Neural cell (in vitro differentiated cells): Measurements from ENCODE around the gene BPI. TPM values are rescaled to one million over a fixed set of nuclear protein-coding genes. Genes with fewer than 3 reads are reported as not detected.

Experiments
- H2AFZ ChIP-seq: fragments of 200-600, 300-800 bp; sonication (generic), shearing (Covaris generic); 2 replicates; pipeline ENCODE4 v1.6.0; 2014; ENCODE audit warnings: low read depth, mild to moderate bottlenecking, antibody characterized with exemption, low read length, moderate library complexity
- H3F3A ChIP-seq: fragments of 200-600 bp; shearing (Covaris generic); 2 replicates; pipeline ENCODE4 v1.6.1; 2016; ENCODE audit warnings: mild to moderate bottlenecking, moderate library complexity, mixed read lengths, antibody characterized with exemption, low read length; ENCODE audit not compliant: insufficient read depth, poor library complexity, severe bottlenecking
- H3K27ac ChIP-seq: fragments of 200-600, 300-800 bp; sonication (generic), shearing (Covaris generic); 2 replicates; pipeline ENCODE4 v1.5.1; 2014; ENCODE audit warnings: mild to moderate bottlenecking, low read length, moderate library complexity
- H3K27me3 ChIP-seq: fragments of 300-800, 200-600 bp; sonication (generic), shearing (Covaris generic); 2 replicates; pipeline ENCODE4 v1.6.0; 2014; ENCODE audit warnings: mild to moderate bottlenecking, low read depth, low read length, moderate library complexity; ENCODE audit not compliant: insufficient read depth
- H3K36me3 ChIP-seq: fragments of 300-800, 200-600 bp; sonication (generic), shearing (Covaris generic); 2 replicates; pipeline ENCODE4 v1.5.1; 2014; ENCODE audit warnings: mild to moderate bottlenecking, antibody characterized with exemption, low read length, moderate library complexity; ENCODE audit not compliant: insufficient read depth
- H3K4me2 ChIP-seq: fragments of 300-800, 200-600 bp; sonication (generic), shearing (Covaris generic); 2 replicates; pipeline ENCODE4 v1.6.0; 2014; ENCODE audit warnings: mild to moderate bottlenecking, low read length
- H3K4me3 ChIP-seq: fragments of 300-800, 200-600 bp; sonication (generic), shearing (Covaris generic); 2 replicates; pipeline ENCODE4 v1.5.1; 2014; ENCODE audit warnings: mild to moderate bottlenecking, low read length, moderate library complexity
- H3K79me2 ChIP-seq: fragments of 200-600 bp; shearing (Covaris generic); replicated peaks from 2 replicates; pipeline ENCODE4 v1.6.0; 2014; ENCODE audit warnings: mild to moderate bottlenecking, low read length, moderate library complexity; ENCODE audit not compliant: insufficient read depth
- H3K9ac ChIP-seq: fragments of 300-800, 200-600 bp; sonication (generic), shearing (Covaris generic); 2 replicates; pipeline ENCODE4 v1.6.1; 2016; ENCODE audit warnings: mild to moderate bottlenecking, low read length, mixed read lengths
- H3K9me2 ChIP-seq: fragments of 200-600 bp; shearing (Covaris generic); 2 replicates; pipeline ENCODE4 v1.6.1; 2016; ENCODE audit warnings: mild to moderate bottlenecking, low read length, mixed read lengths; ENCODE audit not compliant: insufficient read depth
- H3K9me3 ChIP-seq: fragments of 200-600, 300-800 bp; sonication (generic), shearing (Covaris generic); 2 replicates; pipeline ENCODE4 v1.6.1; 2016; ENCODE audit warnings: mild to moderate bottlenecking, mixed run types, low read length, moderate library complexity, mixed read lengths
- H4K20me1 ChIP-seq: fragments of 200-600 bp; shearing (Covaris generic); 2 replicates; pipeline ENCODE4 v1.6.1; 2016; ENCODE audit warnings: mild to moderate bottlenecking, mixed run types; ENCODE audit not compliant: insufficient read depth
- EP300 ChIP-seq: fragments of 450-650 bp; conservative IDR thresholded peaks from 2 replicates; pipeline ENCODE4 v1.6.1; 2014; ENCODE audit warnings: antibody characterized with exemption, mild to moderate bottlenecking, moderate library complexity; ENCODE audit not compliant: poor library complexity, severe bottlenecking
- EZH2 ChIP-seq: fragments of 200-600, 300-800 bp; shearing (Covaris generic), sonication (generic); IDR thresholded peaks from 2 replicates; pipeline ENCODE4 v1.6.1; 2014; ENCODE audit warnings: antibody characterized with exemption, low read length, borderline replicate concordance, mild to moderate bottlenecking; ENCODE audit not compliant: insufficient read depth, poor library complexity, severe bottlenecking
- MXI1 ChIP-seq: fragments of 450-650 bp; conservative IDR thresholded peaks from 2 replicates; pipeline ENCODE4 v1.6.1; 2014; ENCODE audit warnings: antibody characterized with exemption, mild to moderate bottlenecking; ENCODE audit not compliant: poor library complexity, severe bottlenecking
- POLR2AphosphoS5 ChIP-seq: IDR thresholded peaks from 2 replicates; pipeline ENCODE4 v1.6.1; 2012
- RAD21 ChIP-seq: fragments of 450-650 bp; conservative IDR thresholded peaks from 2 replicates; pipeline ENCODE4 v1.6.1; 2014; ENCODE audit warnings: antibody characterized with exemption, mild to moderate bottlenecking, moderate library complexity
- SMC3 ChIP-seq: fragments of 450-650 bp; conservative IDR thresholded peaks from 2 replicates; pipeline ENCODE4 v1.6.1; 2014; ENCODE audit warnings: antibody characterized with exemption, mild to moderate bottlenecking, moderate library complexity; ENCODE audit not compliant: poor library complexity
- TAF1 ChIP-seq: IDR thresholded peaks from 2 replicates; pipeline ENCODE4 v1.6.1; 2012; ENCODE audit warnings: low read depth
- polyA plus RNA-seq: library from polyadenylated mRNA; depleted of rRNA; stranded (reverse); fragments of >200 nt; gene quantifications from 2 replicates; pipeline ENCODE4 v1.2.3, GENCODE V29; 2014
- TF ChIP-seq, protein P1 (sequence below): fragments of 450-650 bp; IDR thresholded peaks from 2 replicates; pipeline ENCODE4 v1.5.1; 2014; ENCODE audit warnings: antibody characterized with exemption, mild to moderate bottlenecking, moderate library complexity; ENCODE audit not compliant: poor library complexity, severe bottlenecking
- TF ChIP-seq, protein P2 (sequence below): IDR thresholded peaks from 2 replicates; pipeline ENCODE4 v1.6.1; 2012; ENCODE audit warnings: borderline replicate concordance

Gene BPI
- polyA plus RNA-seq, 1 donor from 2014 or later = not detected

DNA sequence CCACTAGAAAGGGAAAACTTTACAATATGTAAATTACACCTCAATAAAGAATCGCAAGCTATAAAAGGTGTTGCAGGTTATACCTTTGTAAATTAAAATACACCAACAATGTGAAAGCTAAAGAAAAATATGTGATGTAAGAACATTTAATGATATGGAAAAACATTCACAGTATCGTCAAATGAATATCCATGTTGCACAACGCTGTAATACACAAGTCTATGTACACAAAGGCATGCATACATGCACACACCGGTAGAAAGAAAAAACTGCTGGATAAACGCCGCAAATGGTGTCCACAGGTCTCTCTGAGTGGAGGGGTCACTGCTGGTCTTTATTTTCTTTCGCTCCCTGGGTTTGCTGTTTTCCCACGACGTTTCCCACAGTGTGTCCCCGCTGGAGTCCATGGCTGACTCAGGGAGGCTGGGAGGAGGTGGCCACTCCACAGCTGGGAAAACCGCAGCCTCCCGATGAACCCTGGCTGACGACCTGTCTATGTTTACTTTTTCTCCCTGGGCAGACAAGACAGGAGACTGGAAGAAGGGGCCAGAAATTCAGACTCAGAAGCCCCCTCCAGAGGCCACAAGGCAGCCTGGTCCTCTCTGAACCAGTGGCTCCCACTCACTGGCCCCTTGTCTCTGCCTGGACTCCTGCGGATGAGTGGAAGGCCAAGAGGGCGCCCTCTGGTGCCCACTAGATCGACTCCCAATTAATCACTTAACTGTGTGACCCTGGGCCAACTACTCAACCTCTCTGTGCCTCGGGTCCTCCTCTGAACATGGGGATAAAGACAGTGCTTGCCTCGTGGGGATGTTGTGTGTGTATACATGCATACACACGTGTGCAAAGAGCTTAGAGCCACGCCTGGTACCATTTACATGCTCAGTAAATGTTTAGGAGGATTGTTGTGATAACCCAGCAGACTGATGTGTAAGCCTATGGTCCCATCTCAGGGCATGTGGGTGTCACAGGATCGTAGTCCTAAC is 12.8 kb upstream of the BPI start:
- Histone ChIP-seq H3K9me3 (no peaks in the 10 kb centered on the region), H3K9ac (no peak overlapping the region), H4K20me1 (no peaks in the 10 kb centered on the region), H3F3A (no peaks in the 10 kb centered on the region), H3K36me3 (no peaks in the 10 kb centered on the region), H3K79me2 (no peaks in the 10 kb centered on the region), H2AFZ (no peak overlapping the region), H3K27ac (no peak overlapping the region), H3K4me2 (no peak overlapping the region), H3K27me3 (no peaks in the 10 kb centered on the region), H3K4me3 (no peak overlapping the region), H3K9me2 (no peaks in the 10 kb centered on the region)
- TF ChIP-seq POLR2AphosphoS5 = no peak
- no peak for TF ChIP-seq TAF1
- no peak for TF ChIP-seq RAD21
- no peak for TF ChIP-seq MXI1
- TF ChIP-seq SMC3 = no peak
- TF ChIP-seq EZH2 = no peak
- TF ChIP-seq, protein P1, sequence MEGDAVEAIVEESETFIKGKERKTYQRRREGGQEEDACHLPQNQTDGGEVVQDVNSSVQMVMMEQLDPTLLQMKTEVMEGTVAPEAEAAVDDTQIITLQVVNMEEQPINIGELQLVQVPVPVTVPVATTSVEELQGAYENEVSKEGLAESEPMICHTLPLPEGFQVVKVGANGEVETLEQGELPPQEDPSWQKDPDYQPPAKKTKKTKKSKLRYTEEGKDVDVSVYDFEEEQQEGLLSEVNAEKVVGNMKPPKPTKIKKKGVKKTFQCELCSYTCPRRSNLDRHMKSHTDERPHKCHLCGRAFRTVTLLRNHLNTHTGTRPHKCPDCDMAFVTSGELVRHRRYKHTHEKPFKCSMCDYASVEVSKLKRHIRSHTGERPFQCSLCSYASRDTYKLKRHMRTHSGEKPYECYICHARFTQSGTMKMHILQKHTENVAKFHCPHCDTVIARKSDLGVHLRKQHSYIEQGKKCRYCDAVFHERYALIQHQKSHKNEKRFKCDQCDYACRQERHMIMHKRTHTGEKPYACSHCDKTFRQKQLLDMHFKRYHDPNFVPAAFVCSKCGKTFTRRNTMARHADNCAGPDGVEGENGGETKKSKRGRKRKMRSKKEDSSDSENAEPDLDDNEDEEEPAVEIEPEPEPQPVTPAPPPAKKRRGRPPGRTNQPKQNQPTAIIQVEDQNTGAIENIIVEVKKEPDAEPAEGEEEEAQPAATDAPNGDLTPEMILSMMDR = no peak
- TF ChIP-seq, protein P2, sequence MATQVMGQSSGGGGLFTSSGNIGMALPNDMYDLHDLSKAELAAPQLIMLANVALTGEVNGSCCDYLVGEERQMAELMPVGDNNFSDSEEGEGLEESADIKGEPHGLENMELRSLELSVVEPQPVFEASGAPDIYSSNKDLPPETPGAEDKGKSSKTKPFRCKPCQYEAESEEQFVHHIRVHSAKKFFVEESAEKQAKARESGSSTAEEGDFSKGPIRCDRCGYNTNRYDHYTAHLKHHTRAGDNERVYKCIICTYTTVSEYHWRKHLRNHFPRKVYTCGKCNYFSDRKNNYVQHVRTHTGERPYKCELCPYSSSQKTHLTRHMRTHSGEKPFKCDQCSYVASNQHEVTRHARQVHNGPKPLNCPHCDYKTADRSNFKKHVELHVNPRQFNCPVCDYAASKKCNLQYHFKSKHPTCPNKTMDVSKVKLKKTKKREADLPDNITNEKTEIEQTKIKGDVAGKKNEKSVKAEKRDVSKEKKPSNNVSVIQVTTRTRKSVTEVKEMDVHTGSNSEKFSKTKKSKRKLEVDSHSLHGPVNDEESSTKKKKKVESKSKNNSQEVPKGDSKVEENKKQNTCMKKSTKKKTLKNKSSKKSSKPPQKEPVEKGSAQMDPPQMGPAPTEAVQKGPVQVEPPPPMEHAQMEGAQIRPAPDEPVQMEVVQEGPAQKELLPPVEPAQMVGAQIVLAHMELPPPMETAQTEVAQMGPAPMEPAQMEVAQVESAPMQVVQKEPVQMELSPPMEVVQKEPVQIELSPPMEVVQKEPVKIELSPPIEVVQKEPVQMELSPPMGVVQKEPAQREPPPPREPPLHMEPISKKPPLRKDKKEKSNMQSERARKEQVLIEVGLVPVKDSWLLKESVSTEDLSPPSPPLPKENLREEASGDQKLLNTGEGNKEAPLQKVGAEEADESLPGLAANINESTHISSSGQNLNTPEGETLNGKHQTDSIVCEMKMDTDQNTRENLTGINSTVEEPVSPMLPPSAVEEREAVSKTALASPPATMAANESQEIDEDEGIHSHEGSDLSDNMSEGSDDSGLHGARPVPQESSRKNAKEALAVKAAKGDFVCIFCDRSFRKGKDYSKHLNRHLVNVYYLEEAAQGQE = no peak
- TF ChIP-seq EP300 = no peak

DNA sequence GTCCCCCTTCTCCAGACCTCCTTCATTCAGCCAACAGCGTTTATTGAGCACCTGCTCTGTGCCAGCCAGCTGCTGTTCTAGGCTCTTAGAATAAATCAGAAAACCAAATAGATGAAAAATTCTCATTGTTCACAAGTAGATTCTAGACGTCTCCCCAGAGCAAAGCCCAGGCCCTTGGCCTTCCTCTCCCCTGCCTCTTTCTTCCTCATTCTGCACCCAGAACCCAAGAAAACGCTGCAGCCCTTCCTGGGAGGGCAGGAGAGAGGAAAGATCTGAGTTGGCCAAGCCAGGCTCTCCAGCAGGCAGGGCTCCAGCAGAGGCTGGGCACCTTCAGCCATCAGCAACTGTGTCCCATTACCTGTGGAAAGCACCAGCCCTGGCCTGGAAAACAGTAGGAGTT is 12.0 kb upstream of the BPI start:
- H4K20me1 ChIP-seq = no peaks in the 10 kb centered on the region
- H3K27ac ChIP-seq = no peak overlapping the region
- H3K36me3 ChIP-seq = no peaks in the 10 kb centered on the region
- H3K9ac ChIP-seq = no peak overlapping the region
- TF ChIP-seq TAF1 (no peak), RAD21 (no peak), SMC3 (no peak), EP300 (no peak), MXI1 (no peak), EZH2 (no peak), POLR2AphosphoS5 (no peak)
- TF ChIP-seq, protein P2 = no peak
- TF ChIP-seq, protein P1 = no peak
- no peaks in the 10 kb centered on the region for H3K79me2 ChIP-seq
- no peaks in the 10 kb centered on the region for H3K27me3 ChIP-seq
- H3K4me2 ChIP-seq = no peak overlapping the region
- H2AFZ ChIP-seq = no peak overlapping the region
- no peaks in the 10 kb centered on the region for H3F3A ChIP-seq
- H3K9me3 ChIP-seq = no peaks in the 10 kb centered on the region
- no peaks in the 10 kb centered on the region for H3K9me2 ChIP-seq
- H3K4me3 ChIP-seq = no peak overlapping the region
